K562 (cell line): ENCODE results near the gene GRPR. TPM values are rescaled to one million over a fixed set of nuclear protein-coding genes. Genes with fewer than 3 reads are reported as not detected.

Source experiments
- ATAC-seq: fragments of 200-7000 bp; cut with Tn5 transposase; 3 replicates; pipeline ENCODE4 v1.9.1; 2020; ENCODE audit warnings: moderate library complexity
- BruUV-seq: library from RNA; stranded (reverse); fragments of 400-500 nt; replicated peaks from 2 replicates; lab custom pipeline; 2021; lab: Mats Ljungman, UMichigan
- CTCF ChIA-PET: fragments of 300-600 bp; formaldehyde crosslinking; extraction: SDS; loops from one replicate; lab custom pipeline; 2021; ENCODE audit warnings: low intra/inter-chr PET ratio; lab: Yijun Ruan, JAX
- POLR2A ChIA-PET: fragments of 300-600, 350-650 bp; sonication (Branson Sonifier 250); formaldehyde crosslinking; extraction: SDS; loops from one replicate; lab custom pipeline; 2021; ENCODE audit warnings: antibody characterized with exemption, inconsistent platforms; lab: Yijun Ruan, JAX
- DNase-seq, 4 experiments: peaks; one replicate each; pipeline versions ENCODE4 v3.0.0 to v3.0.0-alpha.2; 2011 to 2018; ENCODE audit warnings: low spot score in 3 of 4, mixed read lengths in 3 of 4; ENCODE audit errors: extremely low read depth in 1 of 4
- FAIRE-seq: peaks from 2 replicates; lab custom pipeline; 2011; peaks lifted over from hg19 to GRCh38; lab: Jason Lieb, UNC
- H2AFZ ChIP-seq: 2 replicates; pipeline ENCODE4 v1.6.0; 2011; ENCODE audit warnings: low read depth, low read length, control low read depth, inconsistent platforms
- H3K27ac ChIP-seq: fragments of 200-600 bp; 3 replicates; pipeline ENCODE4 v1.8.0; 2011; ENCODE audit warnings: low read depth, mild to moderate bottlenecking, control low read depth, inconsistent platforms, low read length, moderate library complexity, mixed read lengths; ENCODE audit errors: extremely low read depth
- H3K27me3 ChIP-seq, 2 experiments: fragments of 300-600 bp in 1 of 2; 2 replicates in 1 of 2; 3 replicates in 1 of 2; pipeline versions ENCODE4 v1.6.0 to v1.8.0; 2011; ENCODE audit warnings: inconsistent platforms in 2 of 2, low read length in 2 of 2, mild to moderate bottlenecking in 1 of 2, mixed read lengths in 1 of 2, moderate library complexity in 1 of 2; ENCODE audit not compliant: control insufficient read depth in 2 of 2, insufficient read depth in 2 of 2
- H3K36me3 ChIP-seq: fragments of 300-600 bp; 3 replicates; pipeline ENCODE4 v1.8.0; 2011; ENCODE audit warnings: mild to moderate bottlenecking, low read length, inconsistent platforms; ENCODE audit not compliant: control insufficient read depth, insufficient read depth
- H3K4me1 ChIP-seq, 2 experiments: fragments of 200-600 bp in 1 of 2; replicated peaks in 1 of 2; 2 replicates in 1 of 2; 3 replicates in 1 of 2; pipeline versions ENCODE4 v1.5.1 to v1.8.0; 2011; ENCODE audit warnings: inconsistent platforms in 2 of 2, low read length in 2 of 2, mild to moderate bottlenecking in 1 of 2, mixed read lengths in 1 of 2, moderate library complexity in 1 of 2; ENCODE audit not compliant: control insufficient read depth in 2 of 2, insufficient read depth in 2 of 2
- H3K4me2 ChIP-seq: 2 replicates; pipeline ENCODE4 v1.6.1; 2011; ENCODE audit warnings: low read length, control low read depth, inconsistent platforms, mixed read lengths; ENCODE audit not compliant: insufficient read depth
- H3K4me3 ChIP-seq: fragments of 200-600 bp; sonication (generic), shearing (Covaris generic); 2 replicates; pipeline ENCODE4 v1.5.1; 2016; ENCODE audit warnings: control low read depth, inconsistent platforms
- H3K79me2 ChIP-seq: fragments of 200-600 bp; 3 replicates; pipeline ENCODE4 v1.8.0; 2011; ENCODE audit warnings: low read length, inconsistent platforms; ENCODE audit not compliant: control insufficient read depth, insufficient read depth
- H3K9ac ChIP-seq, 2 experiments: 2 replicates each; pipeline versions ENCODE4 v1.6.0 to v1.6.1; 2011; ENCODE audit warnings: low read depth in 2 of 2, low read length in 2 of 2, control low read depth in 1 of 2, inconsistent platforms in 1 of 2, mild to moderate bottlenecking in 1 of 2, mixed read lengths in 1 of 2; ENCODE audit not compliant: insufficient read depth in 1 of 2
- H3K9me1 ChIP-seq: one replicate; pipeline ENCODE4 v1.6.0; 2011; ENCODE audit warnings: inconsistent platforms, mild to moderate bottlenecking, low read length, moderate library complexity; ENCODE audit not compliant: control insufficient read depth, insufficient read depth
- H3K9me3 ChIP-seq: replicated peaks from 2 replicates; pipeline ENCODE4 v1.5.1; 2011; ENCODE audit warnings: low read depth, low read length, inconsistent platforms; ENCODE audit not compliant: control insufficient read depth, insufficient read depth
- H4K20me1 ChIP-seq: replicated peaks from 2 replicates; pipeline ENCODE4 v1.6.1; 2011; ENCODE audit warnings: low read length, inconsistent platforms, mixed read lengths; ENCODE audit not compliant: control insufficient read depth, insufficient read depth
- BCOR ChIP-seq: fragments of 450-650 bp; IDR thresholded peaks from 2 replicates; pipeline ENCODE4 v1.6.1; 2016
- BMI1 ChIP-seq: fragments of 150-350 bp; IDR thresholded peaks from 2 replicates; pipeline ENCODE4 v1.6.1; 2014; ENCODE audit warnings: low read length
- FOXJ2 ChIP-seq: fragments of 200-800 bp; sonication (Bioruptor generic); IDR thresholded peaks from 2 replicates; pipeline ENCODE4 v1.6.1; 2016; ENCODE audit warnings: missing genetic modification characterization, missing compliant biosample characterization
- FOXP1 ChIP-seq: sonication (generic); formaldehyde crosslinking; IDR thresholded peaks from 2 replicates; pipeline ENCODE4 v1.8.0; 2022; ENCODE audit warnings: mild to moderate bottlenecking, missing genetic modification reagents
- MECOM ChIP-seq: fragments of 250-450 bp; sonication (Bioruptor Pico); IDR thresholded peaks from 2 replicates; pipeline ENCODE4 v1.8.0; 2022; ENCODE audit warnings: inconsistent platforms
- MED1 ChIP-seq: sonication (generic); formaldehyde crosslinking; IDR thresholded peaks from 2 replicates; pipeline ENCODE4 v1.8.1; 2023; ENCODE audit warnings: missing genetic modification reagents, borderline replicate concordance
- SMAD1 ChIP-seq: fragments of 150-350 bp; IDR thresholded peaks from 2 replicates; pipeline ENCODE4 v1.6.1; 2014; ENCODE audit warnings: low read length, low read depth; ENCODE audit not compliant: partially characterized antibody
- TSC22D4 ChIP-seq: fragments of 450-650 bp; IDR thresholded peaks from 2 replicates; pipeline ENCODE4 v1.6.1; 2016; ENCODE audit warnings: missing genetic modification characterization, missing biosample characterization, control low read depth
- ZC3H4 ChIP-seq: sonication (generic); formaldehyde crosslinking; IDR thresholded peaks from 2 replicates; pipeline ENCODE4 v1.9.0; 2021; ENCODE audit warnings: missing genetic modification reagents, borderline replicate concordance
- ZNF143 ChIP-seq: sonication (generic); formaldehyde crosslinking; IDR thresholded peaks from 2 replicates; pipeline ENCODE4 v1.9.0; 2022; ENCODE audit warnings: mild to moderate bottlenecking, missing genetic modification reagents
- WGBS: fragments of 100-300 bp; shearing (Covaris generic); methylation state at CpG from one replicate; pipeline ENCODE4 v1.1.6; 2016; ENCODE audit warnings: low coverage, mixed read lengths; ENCODE audit not compliant: insufficient coverage; ENCODE audit errors: missing lambda C conversion rate; 5-methylcytosine and 5-hydroxymethylcytosine counted together
- in situ Hi-C: fragments of 300-500 bp; cut with MboI; formaldehyde crosslinking; loops from 4 replicates; pipeline ENCODE4 v1.15.0; 2018; ENCODE audit warnings: inconsistent platforms, mixed read lengths
- intact Hi-C: fragments of 100-400 bp; cut with micrococcal nuclease; formaldehyde crosslinking; loops from 2 replicates; pipeline ENCODE4 v1.14.2; 2022
- polyA plus RNA-seq, 8 experiments: library from polyadenylated mRNA; depleted of rRNA in 4 of 8; stranded (reverse) in 5 of 8; unstranded in 3 of 8; fragments of >200 nt; fragmentation: Nextera tagmentation in 2 of 8; fragmentation: Illumina TruSeq in 1 of 8; extraction: Ambion mirVana in 2 of 8; extraction: Trizol in 1 of 8; gene quantifications; 2 replicates each; pipeline versions ENCODE4 v1.2.1 to v1.2.3, GENCODE V29; 2011 to 2014; ENCODE audit warnings: inconsistent platforms in 1 of 8, missing spikeins in 1 of 8
- total RNA-seq, 7 experiments: library from RNA; depleted of rRNA in 6 of 7; stranded (reverse); fragments of >200 nt in 6 of 7; fragmentation: Illumina TruSeq in 2 of 7; extraction: Trizol in 2 of 7; gene quantifications; 2 replicates each; pipeline versions ENCODE4 v1.2.1 to v1.2.3, GENCODE V29; 2011 to 2021; ENCODE audit warnings: low replicate concordance in 1 of 7
- TF ChIP-seq, protein P1 (sequence below): IDR thresholded peaks from 2 replicates; pipeline ENCODE4 v1.6.1; 2014; ENCODE audit warnings: antibody characterized with exemption
- TF ChIP-seq, protein P2 (sequence below): fragments of 250-450 bp; sonication (Bioruptor Pico); IDR thresholded peaks from 2 replicates; pipeline ENCODE4 v1.5.0; 2022; ENCODE audit warnings: mild to moderate bottlenecking
- TF ChIP-seq, protein P3 (sequence below): fragments of 250-450 bp; sonication (Bioruptor Pico); IDR thresholded peaks from 2 replicates; pipeline ENCODE4 v1.5.1; 2021; ENCODE audit warnings: mild to moderate bottlenecking

Gene GRPR
- total and polyA plus RNA-seq, 9 of the 15 experiments (the other 6 are each of a cell fraction or from before 2014, with no cell fraction given), result 0.06 to 0.11 TPM; not detected in 7

DNA sequence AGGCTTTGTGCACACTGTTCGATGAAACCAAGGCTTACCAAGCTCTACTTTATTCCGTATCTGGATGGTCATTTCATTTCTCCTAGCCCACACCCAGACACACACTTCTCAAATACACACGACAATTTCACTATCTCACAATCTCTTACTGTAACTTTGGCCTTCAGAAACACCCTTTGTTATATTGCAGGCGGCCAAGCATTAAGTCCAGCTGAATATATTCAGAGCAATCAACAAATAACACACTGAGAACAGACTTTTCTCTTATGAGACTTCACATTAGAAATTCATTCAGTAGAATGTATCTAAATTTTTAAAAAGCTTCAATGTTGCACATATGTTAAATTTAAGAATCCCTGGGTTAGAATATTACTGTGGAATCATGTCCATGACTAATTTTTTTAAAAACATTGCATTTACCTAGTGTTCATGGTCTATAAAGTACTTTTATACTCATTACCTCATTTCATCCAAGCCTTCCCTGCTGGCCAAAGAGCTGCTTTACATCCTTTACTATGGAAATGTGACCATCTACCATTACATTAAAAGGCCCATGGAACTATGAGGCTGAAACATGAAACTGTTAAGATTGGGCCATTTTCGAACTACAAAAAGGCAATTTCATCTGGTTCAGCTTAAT, 33.4 kb downstream of the GRPR start:
- Histone ChIP-seq H3K79me2 (no peaks in the 10 kb centered on the region), H3K4me3 (no peak overlapping the region), H3K9me3 (no peaks in the 10 kb centered on the region), H3K9me1 (no peaks in the 10 kb centered on the region), H3K4me1 (no peaks in the 10 kb centered on the region), H4K20me1 (no peaks in the 10 kb centered on the region), H2AFZ (no peak overlapping the region), H3K36me3 (no peaks in the 10 kb centered on the region), H3K9ac (no peak overlapping the region), H3K4me2 (no peak overlapping the region), H3K27ac (no peak overlapping the region), H3K27me3 (no peaks in the 10 kb centered on the region)
- WGBS, result 9% methylated on average over 5 of the region's 5 CpGs
- in situ Hi-C loops, result no loop called here
- ATAC-seq (no peak), DNase-seq (no peak), FAIRE-seq (no peak)
- TF ChIP-seq, protein P1, sequence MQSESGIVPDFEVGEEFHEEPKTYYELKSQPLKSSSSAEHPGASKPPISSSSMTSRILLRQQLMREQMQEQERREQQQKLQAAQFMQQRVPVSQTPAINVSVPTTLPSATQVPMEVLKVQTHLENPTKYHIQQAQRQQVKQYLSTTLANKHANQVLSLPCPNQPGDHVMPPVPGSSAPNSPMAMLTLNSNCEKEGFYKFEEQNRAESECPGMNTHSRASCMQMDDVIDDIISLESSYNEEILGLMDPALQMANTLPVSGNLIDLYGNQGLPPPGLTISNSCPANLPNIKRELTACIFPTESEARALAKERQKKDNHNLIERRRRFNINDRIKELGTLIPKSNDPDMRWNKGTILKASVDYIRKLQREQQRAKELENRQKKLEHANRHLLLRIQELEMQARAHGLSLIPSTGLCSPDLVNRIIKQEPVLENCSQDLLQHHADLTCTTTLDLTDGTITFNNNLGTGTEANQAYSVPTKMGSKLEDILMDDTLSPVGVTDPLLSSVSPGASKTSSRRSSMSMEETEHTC, result no peak
- TF ChIP-seq ZC3H4, result no peak
- no peak for TF ChIP-seq BMI1
- TF ChIP-seq, protein P2, sequence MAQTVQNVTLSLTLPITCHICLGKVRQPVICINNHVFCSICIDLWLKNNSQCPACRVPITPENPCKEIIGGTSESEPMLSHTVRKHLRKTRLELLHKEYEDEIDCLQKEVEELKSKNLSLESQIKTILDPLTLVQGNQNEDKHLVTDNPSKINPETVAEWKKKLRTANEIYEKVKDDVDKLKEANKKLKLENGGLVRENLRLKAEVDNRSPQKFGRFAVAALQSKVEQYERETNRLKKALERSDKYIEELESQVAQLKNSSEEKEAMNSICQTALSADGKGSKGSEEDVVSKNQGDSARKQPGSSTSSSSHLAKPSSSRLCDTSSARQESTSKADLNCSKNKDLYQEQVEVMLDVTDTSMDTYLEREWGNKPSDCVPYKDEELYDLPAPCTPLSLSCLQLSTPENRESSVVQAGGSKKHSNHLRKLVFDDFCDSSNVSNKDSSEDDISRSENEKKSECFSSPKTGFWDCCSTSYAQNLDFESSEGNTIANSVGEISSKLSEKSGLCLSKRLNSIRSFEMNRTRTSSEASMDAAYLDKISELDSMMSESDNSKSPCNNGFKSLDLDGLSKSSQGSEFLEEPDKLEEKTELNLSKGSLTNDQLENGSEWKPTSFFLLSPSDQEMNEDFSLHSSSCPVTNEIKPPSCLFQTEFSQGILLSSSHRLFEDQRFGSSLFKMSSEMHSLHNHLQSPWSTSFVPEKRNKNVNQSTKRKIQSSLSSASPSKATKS (CRISPR knock-in tag), result no peak
- no peak for TF ChIP-seq ZNF143 (CRISPR knock-in tag)
- no peak for TF ChIP-seq MECOM (CRISPR knock-in tag)
- no peak for TF ChIP-seq FOXP1
- no peak for TF ChIP-seq MED1 (CRISPR knock-in tag)
- TF ChIP-seq FOXJ2, result no peak
- TF ChIP-seq BCOR, result no peak
- TF ChIP-seq, protein P3, sequence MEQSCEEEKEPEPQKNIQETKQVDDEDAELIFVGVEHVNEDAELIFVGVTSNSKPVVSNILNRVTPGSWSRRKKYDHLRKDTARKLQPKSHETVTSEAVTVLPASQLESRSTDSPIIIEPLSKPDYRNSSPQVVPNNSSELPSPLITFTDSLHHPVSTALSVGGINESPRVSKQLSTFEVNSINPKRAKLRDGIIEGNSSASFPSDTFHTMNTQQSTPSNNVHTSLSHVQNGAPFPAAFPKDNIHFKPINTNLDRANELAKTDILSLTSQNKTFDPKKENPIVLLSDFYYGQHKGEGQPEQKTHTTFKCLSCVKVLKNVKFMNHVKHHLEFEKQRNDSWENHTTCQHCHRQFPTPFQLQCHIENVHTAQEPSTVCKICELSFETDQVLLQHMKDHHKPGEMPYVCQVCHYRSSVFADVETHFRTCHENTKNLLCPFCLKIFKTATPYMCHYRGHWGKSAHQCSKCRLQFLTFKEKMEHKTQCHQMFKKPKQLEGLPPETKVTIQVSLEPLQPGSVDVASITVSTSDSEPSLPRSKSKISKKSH (CRISPR knock-in tag), result no peak
- TF ChIP-seq SMAD1, result no peak
- no peak for TF ChIP-seq TSC22D4 (tag)
- POLR2A ChIA-PET, result interaction anchor here (1.2 to 1.3 kb wide), 2 partner anchors 10 to 19 kb away, joined by 3 read pairs; no protein-coding TSS in a partner anchor
- intact Hi-C loops, result no loop called here
- no TSS peak for BruUV-seq
- CTCF ChIA-PET, result no interaction called here
